ENCODE data around the gene STRBP.
"Not testable (repeated sequence)": the region's sequence is repeated elsewhere in the genome, so short reads cannot be mapped to it uniquely, and the experiment has no call there.

STRBP gene

DNA sequence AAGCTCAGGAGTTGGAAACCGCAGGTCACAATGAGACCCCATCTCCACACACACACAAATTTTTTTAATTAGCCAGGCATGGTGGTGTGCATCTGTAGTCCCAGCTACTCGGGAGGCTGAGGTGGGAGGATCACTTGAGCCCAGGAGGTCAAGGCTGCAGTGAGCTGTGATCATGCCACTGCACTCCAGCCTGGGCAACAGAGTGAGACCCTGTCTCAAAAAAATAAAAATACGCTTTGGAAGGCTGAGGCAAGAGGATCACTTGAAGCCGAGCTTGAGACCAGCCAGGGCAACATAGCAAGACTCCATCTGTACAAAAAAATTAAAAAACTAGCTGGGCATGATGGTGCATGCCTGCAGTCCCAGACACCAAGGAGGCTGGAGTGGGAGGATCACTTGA, 19.2 kb downstream of the STRBP start:
- DNase-seq (ENCODE audit: low spot score) = not testable (repeated sequence)

DNA sequence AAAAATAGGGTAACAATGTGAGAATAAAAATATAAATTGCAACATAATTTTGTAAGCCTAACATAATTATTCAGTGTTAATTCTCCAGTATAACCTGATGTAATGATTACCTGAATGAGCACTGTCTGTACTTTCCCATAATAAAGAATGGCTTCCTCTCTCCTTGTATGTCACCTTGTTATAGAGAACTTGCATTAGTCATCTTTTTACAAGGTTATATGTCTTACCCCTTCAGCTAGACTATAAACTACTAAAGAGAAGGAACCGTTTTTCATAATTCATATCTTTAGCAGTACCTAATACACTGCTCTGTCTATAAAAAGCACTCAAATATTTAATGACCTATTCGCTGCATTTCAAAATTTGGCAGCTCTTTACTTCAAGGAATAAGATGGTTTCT, 19.8 kb downstream of the STRBP start:
- no peak for DNase-seq (ENCODE audit: low spot score)

DNA sequence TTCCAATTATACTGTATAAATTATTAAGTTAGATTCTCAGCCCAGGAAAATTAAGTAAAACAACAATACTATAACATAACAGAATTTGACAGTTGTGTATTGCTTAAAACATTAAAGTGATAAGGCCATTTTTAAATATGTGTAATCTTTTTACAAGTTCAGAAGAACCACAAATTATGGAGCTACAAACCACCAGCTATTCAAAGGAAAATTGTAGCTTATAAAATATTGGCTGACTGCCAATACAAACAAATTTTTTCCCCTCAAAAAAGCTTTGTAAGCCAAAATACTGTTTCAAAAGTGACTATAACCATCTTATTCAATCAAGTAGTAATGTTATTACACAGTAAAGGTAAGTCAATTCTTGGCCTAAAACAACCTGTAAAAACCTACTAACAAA, 21.9 kb downstream of the STRBP start:
- no peak for DNase-seq (ENCODE audit: low spot score)

DNA sequence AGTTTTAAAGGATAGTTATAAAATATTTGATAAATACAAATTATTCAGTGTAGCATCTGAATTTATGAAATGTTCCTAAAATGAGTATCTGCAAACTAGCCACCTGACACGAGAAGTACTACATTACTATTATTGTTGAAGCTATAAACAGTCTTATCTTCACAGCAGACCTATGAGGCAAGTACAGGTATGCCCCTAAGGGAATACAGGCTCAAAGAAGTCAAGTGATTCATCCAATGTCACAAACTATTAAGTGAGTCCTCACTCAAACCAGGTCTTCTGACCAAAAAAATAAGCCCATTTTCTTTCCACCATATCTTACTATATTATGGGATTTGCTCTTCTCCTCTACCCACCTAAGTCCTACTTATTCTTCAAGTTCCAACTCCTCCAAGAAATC, 28.7 kb downstream of the STRBP start:
- no peak for DNase-seq (ENCODE audit: low spot score)

DNA sequence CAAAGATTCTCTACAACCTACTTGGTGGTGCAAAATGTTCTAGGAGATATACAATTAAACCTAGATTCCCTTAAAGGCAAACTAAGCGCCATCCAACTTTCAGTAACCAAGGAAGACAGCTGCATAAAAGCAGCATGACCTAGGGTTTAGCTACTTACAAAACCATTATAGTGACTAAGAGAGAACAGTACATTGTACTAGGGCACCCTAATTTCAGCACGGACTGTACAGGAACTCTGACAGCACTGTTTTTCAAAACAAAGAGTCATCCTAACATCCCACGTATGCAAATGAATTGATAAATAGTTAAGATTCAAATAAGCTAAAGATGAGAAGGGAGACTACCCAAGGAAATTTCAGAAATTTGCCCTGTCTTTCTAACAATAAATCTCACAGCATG, 30.0 kb downstream of the STRBP start:
- no peak for DNase-seq (ENCODE audit: low spot score)

DNA sequence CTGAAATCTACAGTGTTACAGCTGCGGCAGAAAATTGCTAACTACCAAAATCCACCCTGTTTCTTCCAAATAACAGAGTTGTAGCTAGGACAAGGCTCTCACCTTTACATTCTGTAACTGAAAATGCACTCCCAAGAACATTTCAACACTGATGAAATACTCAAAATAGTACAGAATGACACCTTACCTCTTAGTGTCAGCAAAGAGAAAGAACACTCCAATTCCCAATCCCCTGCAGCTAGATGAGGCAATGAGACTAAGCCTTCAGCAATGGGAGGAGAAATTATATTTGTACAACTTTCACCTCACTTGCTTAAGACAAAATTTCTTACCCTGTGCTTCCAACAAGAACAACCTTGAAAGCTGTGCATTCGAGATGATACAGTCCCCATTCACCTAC, 31.2 kb downstream of the STRBP start:
- no peak for DNase-seq (ENCODE audit: low spot score)

DNA sequence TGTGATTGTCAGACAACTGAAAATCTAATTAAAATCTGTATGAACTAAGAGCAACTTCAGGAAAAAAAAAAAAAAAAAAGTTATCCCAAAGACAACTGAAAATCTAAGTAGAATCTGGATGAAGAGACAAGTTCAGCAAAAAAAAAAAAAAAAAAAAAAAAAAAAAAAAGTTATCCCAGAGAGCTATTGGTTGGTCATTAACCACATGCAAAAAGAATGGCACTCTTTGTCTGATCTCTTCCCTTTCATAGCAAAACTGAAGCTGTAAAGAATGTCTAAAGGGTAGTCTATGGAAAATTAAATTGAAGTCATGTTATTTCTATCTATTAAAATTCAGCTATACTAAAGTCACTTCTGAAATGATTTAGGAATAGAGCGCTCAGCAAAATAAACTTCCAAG, 32.9 kb downstream of the STRBP start:
- DNase-seq (ENCODE audit: low spot score) = no peak

DNA sequence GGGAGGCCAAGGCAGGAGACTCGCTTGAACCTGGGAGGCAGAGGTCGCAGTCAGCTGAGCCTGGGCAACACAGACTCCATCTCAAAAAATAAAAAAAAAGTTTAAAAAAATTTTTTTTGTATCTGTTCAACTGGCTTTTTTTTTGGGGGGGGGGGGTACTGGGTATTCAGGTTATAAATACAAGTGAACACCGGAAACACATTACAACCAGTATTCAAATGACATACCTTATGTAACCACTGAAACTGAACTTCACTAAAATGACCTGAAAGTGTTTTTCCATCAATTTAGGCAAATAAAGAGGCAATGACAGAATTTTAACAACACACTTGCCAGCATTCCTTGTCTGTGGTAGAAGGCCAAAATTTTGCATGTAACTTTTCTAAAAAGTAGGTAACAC, 33.5 kb downstream of the STRBP start:
- DNase-seq (ENCODE audit: low spot score) = no peak

DNA sequence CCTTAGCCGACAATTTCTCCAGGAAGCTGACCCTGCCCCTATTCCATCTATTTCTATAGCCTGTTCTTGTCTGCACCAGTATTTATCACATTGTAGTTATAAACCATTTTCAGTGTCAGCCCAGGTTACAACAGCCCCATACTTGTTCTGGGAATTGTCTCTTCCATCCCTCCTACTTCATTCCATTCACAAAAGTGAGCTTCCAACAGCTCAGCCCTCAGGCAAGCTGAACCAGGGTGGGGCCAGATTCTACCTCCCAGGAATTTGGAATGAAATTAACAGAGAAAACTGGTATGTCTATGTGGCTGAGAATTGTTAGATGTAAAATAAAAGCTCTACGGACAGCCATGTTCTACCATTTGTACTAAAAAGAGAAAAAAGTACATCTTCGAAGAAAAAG, 36.1 kb downstream of the STRBP start:
- DNase-seq (ENCODE audit: low spot score) = no peak

DNA sequence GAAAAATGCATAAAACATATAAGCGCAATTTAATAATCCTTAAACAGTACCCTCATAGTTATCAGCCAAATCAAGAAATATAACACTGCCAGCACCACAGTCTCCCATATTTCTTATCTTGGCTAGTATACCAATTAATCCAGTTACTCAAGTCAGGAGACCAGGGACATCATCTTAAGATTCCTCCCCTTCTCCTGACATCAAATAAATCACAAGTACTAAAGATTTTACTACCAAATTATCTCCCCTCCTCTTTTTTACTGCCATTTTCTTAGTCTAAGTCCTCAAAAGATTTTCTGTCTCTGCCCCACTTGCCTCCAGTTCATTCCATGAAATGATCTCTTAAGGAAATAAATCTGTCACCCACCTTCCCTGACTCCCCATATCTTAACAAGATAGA, 37.0 kb downstream of the STRBP start:
- DNase-seq (ENCODE audit: low spot score) = no peak

DNA sequence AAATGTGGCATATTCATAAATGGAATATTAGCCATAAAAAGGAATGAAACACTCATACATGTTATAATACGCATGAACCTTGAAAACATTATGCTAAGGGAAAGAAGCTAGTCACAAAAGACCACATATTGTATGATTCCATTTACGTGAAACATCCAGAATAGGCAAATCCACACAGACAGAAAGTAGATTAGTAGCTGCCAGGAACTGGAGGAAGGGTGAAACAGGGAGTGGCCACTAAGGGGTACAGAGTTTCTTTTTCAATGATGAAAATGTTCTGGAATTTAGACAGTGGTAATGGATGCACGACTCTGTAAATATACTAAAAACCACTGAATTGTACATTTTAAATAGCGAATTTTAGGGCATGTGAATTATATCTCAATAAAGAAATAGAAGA, 39.4 kb downstream of the STRBP start:
- no peak for DNase-seq (ENCODE audit: low spot score)

DNA sequence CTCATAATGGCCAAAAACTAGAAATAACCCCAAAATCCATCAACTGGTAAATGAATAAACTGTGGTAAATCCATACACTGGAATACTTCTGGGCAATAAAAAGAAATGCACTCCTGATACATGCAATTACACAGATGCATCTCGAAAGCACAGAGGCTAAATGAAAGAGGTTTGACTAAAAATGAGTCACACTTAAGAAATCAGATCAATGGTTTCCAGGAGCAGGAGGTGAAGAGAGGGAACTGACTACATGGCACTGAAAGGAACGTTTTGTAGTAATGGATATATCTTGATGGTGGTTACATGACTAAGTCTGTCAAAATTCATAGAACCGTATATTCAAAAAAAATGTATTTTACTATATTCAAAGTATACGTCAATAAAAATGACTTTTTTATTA, 42.4 kb downstream of the STRBP start:
- DNase-seq (ENCODE audit: low spot score) = no peak

DNA sequence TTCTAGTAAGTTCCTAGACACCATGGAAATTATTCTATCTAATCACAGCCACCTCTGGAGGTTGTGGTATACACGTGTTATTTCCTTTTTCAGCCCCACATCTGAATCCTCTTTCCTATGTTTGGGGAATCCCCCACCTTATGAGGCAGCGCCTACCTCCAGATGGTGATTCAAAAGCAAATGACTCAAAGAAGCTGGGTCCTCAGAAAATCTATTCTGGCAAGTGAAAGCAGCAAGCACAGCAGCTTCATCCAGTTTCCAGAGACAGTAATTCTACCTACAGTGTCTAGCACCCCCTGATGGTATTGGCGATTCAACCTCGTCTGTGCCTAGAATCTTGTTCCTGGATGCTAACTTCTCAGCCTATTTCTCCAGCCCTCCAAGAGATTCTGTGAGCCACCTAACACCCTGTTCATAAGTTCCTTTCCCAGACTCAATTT, 43.0 kb downstream of the STRBP start:
- peak; percentile 54 for DNase-seq (ENCODE audit: low spot score)

DNA sequence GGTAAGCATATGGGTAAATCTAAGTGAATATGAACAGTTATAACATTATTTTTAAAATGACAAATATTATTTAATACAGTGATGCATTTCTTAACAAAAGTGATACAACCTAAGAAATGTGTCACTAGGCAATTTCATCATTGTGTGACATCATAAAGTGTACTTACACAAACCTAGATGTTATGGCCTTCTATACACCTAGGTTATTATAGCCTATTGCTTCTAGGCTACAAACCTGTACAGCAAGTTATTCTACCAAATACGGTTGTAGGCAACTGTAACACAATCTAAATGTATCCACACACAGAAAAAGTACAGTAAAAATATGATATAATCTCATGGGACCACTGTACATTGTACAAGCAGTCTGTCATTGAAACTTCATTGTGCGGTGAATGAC, 48.3 kb downstream of the STRBP start:
- DNase-seq (ENCODE audit: low spot score) = no peak

DNA sequence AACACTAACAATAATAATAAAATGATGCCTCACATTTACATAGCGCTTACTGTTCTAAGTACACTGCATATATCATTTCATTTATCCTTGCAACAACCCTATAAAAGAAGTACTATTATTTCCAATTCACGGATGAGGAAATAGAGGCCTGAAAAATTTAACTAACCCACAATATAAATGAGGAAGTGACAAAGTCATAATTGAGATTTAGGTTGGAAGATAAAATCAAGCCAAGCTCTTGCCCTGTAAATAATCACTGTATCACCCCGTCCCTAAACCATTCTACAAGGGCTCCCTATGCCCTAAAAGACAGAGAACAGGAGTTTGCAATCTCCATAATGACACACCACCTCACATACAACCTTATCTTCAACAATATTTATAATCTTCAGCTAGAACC, 49.6 kb downstream of the STRBP start:
- no peak for DNase-seq (ENCODE audit: low spot score)

DNA sequence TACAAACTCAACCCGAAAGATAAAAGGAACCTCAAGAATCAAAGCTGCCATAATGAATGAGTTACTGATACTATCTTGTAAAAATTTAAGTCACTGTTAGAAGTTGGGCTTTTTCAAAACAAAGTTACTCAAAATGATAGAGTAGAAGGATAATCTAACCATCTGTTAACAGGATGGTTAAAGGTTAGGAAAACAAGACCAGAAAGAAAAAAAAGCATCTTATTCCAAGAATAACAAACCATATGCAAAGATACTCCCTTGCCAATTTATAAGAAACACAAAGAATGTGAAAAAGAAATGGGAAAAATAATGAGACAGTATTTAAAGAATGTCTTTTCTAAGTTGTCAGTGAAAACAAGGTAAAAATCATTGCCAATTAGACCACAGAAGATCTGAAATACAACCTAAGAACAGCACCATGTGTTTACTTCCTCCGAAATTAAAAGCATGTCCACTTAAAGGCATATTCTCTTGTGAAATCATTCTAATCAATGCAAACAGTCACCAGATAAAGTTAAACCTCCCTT, 51.2 kb downstream of the STRBP start:
- no peak for DNase-seq (ENCODE audit: low spot score)

DNA sequence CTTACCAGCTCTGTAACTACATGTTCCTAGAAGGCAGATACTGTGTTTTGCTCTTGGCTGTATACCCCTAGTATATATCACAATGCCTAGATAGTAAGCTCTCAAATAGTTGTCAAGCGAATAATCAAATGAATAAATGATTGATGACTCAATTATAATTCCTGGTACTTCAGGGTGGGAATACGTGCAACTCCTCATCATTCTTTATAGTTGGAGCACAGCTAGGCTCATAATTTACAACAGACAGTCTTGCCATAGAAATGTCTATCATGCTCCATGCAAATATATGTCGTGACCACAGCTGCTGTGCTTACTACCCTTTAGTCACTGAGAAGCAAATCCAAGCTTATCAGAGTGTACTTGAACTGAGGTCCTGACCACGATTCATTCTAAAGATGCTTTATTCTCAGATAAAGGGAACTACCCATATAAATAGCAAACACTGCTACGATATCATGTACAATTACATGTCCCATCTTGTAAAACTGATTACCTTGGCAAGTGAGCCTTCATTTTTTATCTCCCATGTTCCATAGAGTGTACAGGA, 52.1 kb downstream of the STRBP start:
- no peak for DNase-seq (ENCODE audit: low spot score)

DNA sequence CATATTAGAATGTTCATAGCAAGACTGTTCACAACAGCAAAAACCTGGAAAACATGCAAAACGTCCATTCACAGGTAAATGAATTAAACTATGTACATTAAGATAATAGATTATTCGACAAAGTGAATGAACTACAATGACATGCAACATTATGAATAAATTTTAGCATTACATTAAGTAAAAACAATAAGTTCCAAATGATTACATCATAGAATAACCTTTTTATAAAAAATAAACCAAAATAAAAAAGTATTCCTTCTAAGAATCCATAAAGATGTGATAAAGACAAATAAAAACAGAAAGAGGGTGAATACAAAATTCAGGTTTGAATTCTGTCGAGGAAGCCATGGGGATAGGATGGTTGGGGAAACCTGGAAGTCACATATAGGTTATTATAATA, 57.3 kb downstream of the STRBP start:
- no peak for DNase-seq (ENCODE audit: low spot score)

DNA sequence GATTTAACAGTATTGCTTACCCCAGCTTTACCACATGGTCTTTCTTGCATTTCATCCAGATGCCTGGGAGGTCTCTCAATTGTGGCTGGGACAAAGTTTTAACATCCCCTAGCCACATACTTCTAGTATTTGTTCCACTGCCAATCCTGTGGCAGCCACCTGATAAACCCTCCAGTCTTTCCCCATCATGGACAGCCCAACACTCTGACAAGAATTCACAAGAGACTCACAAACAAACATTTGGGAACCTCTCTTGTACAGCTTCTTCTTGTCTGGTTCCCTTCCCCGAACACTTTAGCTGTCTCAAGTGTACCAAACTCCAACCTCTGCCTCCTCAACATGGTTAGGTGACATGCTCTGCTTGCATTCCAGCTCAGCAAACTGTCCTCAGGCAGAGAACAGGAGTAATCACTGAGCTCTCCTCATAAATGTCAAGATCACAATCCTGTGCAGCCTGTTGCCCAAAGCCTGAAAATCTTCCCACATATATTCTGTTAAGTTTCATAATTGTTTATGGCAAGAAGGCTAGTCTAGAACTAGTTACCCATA, 59.7 kb downstream of the STRBP start:
- DNase-seq (ENCODE audit: low spot score) = no peak

DNA sequence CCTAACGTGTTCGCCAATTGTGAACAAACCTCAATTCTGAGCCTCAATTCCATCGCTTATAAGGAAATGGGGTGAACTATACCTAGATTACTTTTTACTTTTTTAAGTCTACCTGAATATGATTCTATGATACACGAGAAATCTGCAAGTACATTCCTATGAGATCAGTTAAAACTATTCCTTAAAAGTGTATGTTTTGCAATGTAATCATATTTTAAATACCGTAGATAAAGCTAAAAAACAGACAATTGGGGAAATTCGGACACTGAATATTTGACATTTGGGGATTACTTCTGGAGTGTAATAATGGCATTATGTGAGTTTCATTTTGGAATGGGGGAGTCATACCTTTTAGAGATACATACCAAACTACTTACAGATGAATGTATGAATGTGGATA, 62.3 kb downstream of the STRBP start:
- DNase-seq (ENCODE audit: low spot score) = no peak

DNA sequence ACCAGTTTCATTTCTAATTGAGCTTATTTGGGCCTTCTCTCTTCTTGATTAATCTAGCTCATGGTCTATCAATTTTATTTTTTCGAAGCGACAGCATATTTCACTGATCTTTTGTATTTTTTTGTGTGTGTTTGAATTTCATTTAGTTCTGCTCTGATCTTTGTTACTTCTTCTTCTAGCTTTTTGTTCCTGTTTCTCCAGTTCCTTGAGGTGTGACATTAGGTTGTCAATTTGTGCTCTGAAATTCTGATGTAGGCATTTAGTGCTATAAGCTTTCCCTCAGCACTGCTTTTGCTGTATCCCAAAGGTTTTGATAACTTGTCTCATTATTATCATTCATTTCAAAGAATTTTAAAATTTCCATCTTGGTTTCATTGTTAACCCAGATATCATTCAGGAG, 67.3 kb downstream of the STRBP start:
- DNase-seq (ENCODE audit: low spot score) = no peak

DNA sequence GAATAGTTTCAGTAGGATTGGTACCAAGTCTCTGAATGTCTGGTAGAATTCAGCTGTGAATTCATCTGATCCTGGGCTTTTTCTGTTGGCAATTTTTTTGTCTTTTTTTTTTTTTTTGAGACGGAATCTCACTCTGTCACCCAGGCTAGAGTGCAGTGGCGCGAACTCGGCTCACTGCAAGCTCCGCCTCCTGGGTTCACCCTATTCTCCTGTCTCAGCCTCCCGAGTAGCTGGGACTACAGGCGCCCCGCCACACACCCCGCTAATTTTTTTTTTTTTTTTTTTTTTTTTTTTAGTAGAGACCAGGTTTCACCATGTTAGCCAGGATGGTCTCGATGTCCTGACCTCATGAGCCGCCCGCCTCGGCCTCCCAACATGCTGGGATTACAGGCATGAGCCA, 67.9 kb downstream of the STRBP start:
- not testable (repeated sequence) for DNase-seq (ENCODE audit: low spot score)

DNA sequence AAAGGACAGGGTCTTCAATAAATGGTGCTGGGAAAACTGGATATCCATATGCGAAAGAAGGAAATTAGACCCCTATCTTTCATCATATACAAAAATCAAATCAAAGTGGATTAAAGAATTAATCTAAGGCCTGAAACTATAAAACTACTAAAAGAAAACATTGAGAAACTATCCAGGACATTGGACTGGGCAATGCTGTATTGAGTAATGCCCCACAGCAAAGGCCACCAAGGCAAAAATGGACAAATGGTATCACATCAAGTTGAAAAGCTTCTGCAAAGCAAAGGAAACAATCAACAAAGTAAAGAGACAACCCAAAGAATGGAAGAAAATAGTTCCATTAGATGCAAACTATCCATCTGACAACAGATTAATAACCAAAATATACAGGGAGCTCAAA, 72.3 kb downstream of the STRBP start:
- no peak for DNase-seq (ENCODE audit: low spot score)

DNA sequence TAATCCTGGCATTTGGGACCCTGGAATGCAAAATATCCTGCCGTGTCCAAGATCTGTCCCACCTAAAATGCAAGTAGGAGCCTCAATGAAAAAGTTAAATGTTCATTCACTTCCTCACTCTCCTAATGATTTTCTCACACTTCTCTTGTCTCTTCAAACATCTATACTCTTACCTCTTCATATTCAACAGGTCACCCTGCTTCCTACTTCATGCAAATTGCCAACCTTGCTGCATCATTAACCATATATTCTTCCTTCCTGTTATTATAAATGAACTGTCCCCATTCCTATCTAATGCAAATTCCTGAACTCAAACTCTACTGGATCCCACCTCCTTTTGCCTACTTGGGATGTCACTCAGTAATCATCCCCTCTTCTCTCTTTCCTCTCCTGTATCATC, 74.4 kb downstream of the STRBP start:
- no peak for DNase-seq (ENCODE audit: low spot score)

All from cerebellar cortex (tissue), 1 donor.